ENCODE measurements around the gene RHAG.

- no peak for TF ChIP-seq CTCF (IDR thresholded peaks at IDR 0.05; ENCODE audit: low read length)
- no peak for TF ChIP-seq EZH2 (optimal IDR thresholded peaks at IDR 0.05; ENCODE audit: low read depth, low read length)
Measured at GRCh38 chr6:49579649-49580048, 57.0 kb downstream of the RHAG start.
